22Rv1 (cell line): ENCODE measurements around the gene ITGB4.

ENCODE experiments used
- H3K27ac ChIP-seq: fragments of 450-650 bp; 2 replicates; pipeline ENCODE4 v1.5.1; 2017
- ZFX ChIP-seq: fragments of 450-650 bp; IDR thresholded peaks from 2 replicates; pipeline ENCODE4 v1.6.1; 2017; ENCODE audit warnings: antibody characterized with exemption, borderline replicate concordance
- TF ChIP-seq, protein P1 (sequence below): fragments of 450-650 bp; IDR thresholded peaks from 2 replicates; pipeline ENCODE4 v1.5.1; 2017; ENCODE audit warnings: mild to moderate bottlenecking

The ITGB4 gene

DNA sequence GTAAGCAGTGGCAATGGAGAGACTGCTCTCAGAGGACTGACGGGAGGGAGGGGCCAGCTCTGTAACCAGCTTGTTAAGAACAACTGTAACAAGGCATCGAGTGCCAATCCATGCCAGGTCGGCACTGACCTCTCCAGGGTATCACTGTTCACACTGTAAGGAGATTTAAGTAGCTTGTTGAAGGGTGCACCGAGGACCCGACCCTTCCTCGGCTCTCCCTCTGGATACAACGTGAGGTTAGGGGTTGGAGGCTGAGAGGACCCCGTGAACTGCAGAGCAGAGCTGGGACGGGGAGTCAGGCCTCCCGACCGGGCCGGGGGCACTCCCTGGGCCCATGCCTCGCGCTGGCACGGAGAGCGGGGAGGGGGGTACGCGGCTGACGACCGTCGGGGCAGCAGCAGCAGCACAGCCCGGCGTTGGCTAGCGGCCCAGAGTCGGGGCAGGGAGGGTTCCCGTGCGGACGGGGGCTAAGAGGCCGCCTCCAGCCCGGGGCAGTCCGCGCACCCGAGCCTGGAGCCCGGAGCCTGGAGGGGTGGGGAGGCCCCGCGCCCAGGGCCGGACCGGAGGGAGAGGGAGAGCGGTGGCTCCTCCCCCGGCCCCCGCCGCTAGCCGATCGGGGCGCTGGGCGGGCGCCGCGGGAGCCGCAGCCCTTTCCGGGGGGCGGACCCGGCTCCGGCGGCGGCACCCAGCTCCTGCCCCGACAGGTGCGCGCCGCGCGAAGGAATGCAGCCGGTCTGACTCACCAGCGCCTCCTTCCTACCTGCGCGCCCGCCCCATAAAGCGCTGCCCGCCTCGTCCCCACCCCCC, at the start of gene ITGB4:
Gene ITGB4 (plus strand): TSS at position 804 of the 807 bp plus-strand sequence. CDS start 3,245 bp downstream, outside the sequence.
- no peak within 1 kb of the TSS for H3K27ac ChIP-seq
- no peak for TF ChIP-seq ZFX
- TF ChIP-seq, protein P1, sequence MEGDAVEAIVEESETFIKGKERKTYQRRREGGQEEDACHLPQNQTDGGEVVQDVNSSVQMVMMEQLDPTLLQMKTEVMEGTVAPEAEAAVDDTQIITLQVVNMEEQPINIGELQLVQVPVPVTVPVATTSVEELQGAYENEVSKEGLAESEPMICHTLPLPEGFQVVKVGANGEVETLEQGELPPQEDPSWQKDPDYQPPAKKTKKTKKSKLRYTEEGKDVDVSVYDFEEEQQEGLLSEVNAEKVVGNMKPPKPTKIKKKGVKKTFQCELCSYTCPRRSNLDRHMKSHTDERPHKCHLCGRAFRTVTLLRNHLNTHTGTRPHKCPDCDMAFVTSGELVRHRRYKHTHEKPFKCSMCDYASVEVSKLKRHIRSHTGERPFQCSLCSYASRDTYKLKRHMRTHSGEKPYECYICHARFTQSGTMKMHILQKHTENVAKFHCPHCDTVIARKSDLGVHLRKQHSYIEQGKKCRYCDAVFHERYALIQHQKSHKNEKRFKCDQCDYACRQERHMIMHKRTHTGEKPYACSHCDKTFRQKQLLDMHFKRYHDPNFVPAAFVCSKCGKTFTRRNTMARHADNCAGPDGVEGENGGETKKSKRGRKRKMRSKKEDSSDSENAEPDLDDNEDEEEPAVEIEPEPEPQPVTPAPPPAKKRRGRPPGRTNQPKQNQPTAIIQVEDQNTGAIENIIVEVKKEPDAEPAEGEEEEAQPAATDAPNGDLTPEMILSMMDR: peak; percentile 47

DNA sequence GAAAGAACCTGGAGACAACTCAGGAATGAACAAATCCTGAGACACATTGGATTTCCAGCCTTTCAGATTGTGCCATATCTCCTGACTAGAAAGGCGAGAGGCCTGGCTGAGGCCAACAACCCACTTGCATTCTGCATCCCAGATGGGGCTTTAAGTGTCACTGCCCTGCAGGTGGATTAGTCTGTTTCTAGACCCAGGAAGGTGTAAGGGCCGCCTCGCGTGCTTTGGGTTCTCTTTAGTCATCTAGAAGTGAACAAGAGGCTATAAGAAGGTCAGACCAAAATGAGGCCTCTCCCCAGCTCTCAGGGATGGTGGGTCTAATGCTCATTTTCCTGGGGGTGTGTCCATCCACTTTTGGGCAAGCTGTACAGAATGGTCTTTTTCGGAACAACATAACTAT, 49.2 kb upstream of the ITGB4 start:
- no peak overlapping the region for H3K27ac ChIP-seq
- no peak for TF ChIP-seq ZFX
- TF ChIP-seq, protein P1: no peak

DNA sequence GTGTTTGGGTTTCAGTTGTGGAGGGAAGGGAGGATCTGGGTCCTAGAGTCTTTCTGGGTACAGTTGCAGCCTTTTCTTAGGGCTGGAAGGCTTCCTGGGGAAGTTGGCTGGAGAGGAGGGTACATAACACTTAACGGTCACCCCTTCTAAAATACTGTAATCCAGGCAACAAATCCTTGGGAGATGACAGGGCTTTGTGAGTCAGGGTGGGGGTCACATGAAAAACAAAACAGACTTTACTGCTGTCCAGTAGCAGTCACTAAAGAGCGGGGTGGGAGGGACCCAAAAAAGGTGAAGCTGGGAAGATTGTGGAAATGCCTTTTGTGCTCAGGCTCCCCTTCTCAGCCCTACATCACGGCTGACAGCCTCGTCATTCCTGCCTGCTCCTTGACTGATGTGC, 47.8 kb upstream of the ITGB4 start:
- no peak for TF ChIP-seq ZFX
- TF ChIP-seq, protein P1: no peak
- no peak overlapping the region for H3K27ac ChIP-seq

DNA sequence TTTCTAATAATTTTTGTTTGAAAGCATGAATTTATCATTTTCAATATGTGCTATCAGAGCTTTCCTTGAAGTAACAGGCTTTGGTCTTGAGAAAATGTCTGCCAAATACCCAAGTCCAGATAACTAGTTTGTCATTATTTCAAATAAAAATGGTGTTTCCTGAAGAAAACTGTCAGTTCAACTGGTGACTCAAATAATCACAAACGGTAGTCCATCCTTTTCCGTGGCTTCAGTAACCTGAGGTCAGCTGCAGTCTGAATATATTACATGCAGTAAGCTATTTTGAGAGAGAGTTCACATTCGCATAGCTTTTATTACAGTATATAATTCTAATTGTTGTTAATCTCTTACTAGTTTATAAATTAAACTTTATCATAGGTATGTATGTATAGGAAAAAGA, 44.8 kb upstream of the ITGB4 start:
- TF ChIP-seq, protein P1: no peak
- TF ChIP-seq ZFX: no peak
- no peak overlapping the region for H3K27ac ChIP-seq

DNA sequence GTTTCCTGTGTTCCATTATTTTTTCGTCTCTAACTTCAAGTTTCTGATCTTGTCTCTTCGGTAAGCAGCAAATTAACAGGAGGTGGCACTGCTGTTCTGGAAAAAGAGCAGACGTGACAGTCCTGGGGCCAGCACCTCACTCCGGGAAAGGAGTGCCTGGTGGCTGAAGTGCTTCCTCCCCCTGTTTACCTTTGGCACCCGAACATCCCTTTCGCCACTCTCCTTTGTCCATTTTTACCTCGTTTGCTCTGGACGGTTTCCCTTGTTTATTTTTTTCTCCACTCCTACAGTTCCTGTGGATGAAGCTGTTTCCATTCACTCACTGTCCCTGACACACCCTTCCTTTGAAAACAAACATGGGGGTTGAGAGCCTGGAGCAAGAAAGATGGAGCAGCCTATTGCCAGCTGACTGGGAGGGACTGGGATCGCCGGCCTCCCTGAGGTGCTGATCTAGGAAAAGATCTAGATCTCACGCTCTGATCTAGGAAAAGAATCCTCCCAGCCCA, 41.5 kb upstream of the ITGB4 start:
- TF ChIP-seq, protein P1: no peak
- TF ChIP-seq ZFX: no peak
- peak overlapping the region; percentile 25 for H3K27ac ChIP-seq

DNA sequence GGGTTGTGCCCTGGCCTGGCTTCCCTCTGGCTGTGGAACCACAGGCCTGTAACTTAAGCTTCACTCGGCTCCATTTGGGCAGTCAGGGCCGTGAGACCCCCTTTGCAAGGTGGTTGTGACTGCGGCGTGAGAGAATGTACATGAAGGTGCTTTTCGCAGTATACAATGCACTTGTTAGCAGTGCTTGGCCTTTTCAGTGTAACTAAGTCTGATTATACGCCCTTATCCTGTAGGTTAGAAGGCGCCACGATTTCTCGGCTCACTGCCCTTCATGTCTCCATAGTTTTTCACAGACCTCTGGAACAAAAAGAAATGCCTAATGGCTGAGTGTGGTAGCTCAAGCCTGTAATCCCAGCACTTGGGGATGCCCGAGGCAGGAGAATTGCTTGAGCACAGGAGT, 40.8 kb upstream of the ITGB4 start:
- TF ChIP-seq ZFX: no peak
- TF ChIP-seq, protein P1: no peak
- H3K27ac ChIP-seq: no peak overlapping the region

DNA sequence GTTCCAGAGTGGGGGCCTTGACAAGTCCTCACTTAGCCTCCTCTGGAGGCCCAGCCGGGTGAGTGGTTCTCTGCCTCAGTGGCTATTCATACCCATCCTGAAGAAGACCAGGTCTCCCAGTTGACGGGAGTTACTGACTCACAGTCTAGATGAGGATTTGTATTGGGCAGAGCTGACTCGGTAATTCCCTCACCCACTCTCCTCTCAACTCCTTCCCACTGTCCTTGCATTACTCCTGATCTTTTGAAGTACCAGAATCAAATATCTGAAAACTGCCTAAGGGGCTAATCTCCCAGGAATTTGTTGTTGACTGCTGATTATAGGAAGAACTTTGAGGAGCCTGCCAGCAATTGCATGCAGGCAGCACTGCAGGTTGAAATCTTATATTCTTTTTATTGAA, 40.0 kb upstream of the ITGB4 start:
- no peak for TF ChIP-seq ZFX
- TF ChIP-seq, protein P1: no peak
- H3K27ac ChIP-seq: no peak overlapping the region
